HG03039 (cell line): Measurements from ENCODE around the gene ZNF691.
A peak's percentile ranks its signal among the peaks of the same experiment; 100 is the strongest.
"Not testable (repeated sequence)": the region's sequence is repeated elsewhere in the genome, so short reads cannot be mapped to it uniquely, and the experiment has no call there.

Experiments
- ATAC-seq: cut with Tn5 transposase; IDR thresholded peaks from one replicate; pipeline ENCODE4 v1.9.1; 2021; ENCODE audit warnings: mild to moderate bottlenecking, moderate library complexity; ENCODE audit not compliant: unreplicated experiment

The ZNF691 gene

GRCh38 chr1:42846257-42847110, at the start of gene ZNF691:
TSS of gene ZNF691 (plus strand) at chr1:42846613. CDS start at chr1:42849659, 3,046 bp downstream.
- ATAC-seq = peak; percentile 85

- ATAC-seq = no peak
Observed at GRCh38 chr1:42797414-42797813, 49.0 kb upstream of the ZNF691 start.

- ATAC-seq = no peak
Observed at GRCh38 chr1:42797979-42798378, 48.4 kb upstream of the ZNF691 start.

GRCh38 chr1:42801832-42802473, 44.5 kb upstream of the ZNF691 start:
- no peak for ATAC-seq

GRCh38 chr1:42806171-42806570, 40.2 kb upstream of the ZNF691 start:
- ATAC-seq = no peak

GRCh38 chr1:42806593-42806992, 39.8 kb upstream of the ZNF691 start:
- ATAC-seq = no peak

GRCh38 chr1:42807056-42807668, 39.3 kb upstream of the ZNF691 start:
- no peak for ATAC-seq

- not testable (repeated sequence) for ATAC-seq
Observed at GRCh38 chr1:42814815-42815214, 31.6 kb upstream of the ZNF691 start.

- no peak for ATAC-seq
Observed at GRCh38 chr1:42815941-42816584, 30.4 kb upstream of the ZNF691 start.

- ATAC-seq = peak; percentile 85
Observed at GRCh38 chr1:42816585-42817439, 29.6 kb upstream of the ZNF691 start, which contains the start of the genes ERMAP and SVBP. TSS of gene ERMAP (plus strand) at chr1:42817122. CDS start at chr1:42830449, 13,327 bp downstream. TSS of gene SVBP (minus strand) at chr1:42817397. CDS start at chr1:42816544, 853 bp downstream.

- no peak for ATAC-seq
Observed at GRCh38 chr1:42817440-42817767, 29.0 kb upstream of the ZNF691 start.

- ATAC-seq = no peak
Observed at GRCh38 chr1:42817976-42818375, 28.4 kb upstream of the ZNF691 start.

GRCh38 chr1:42820813-42821212, 25.6 kb upstream of the ZNF691 start:
- no peak for ATAC-seq

- no peak for ATAC-seq
Observed at GRCh38 chr1:42821690-42822089, 24.7 kb upstream of the ZNF691 start.

GRCh38 chr1:42822800-42823392, 23.5 kb upstream of the ZNF691 start:
- ATAC-seq = no peak

GRCh38 chr1:42824481-42825035, 21.9 kb upstream of the ZNF691 start:
- no peak for ATAC-seq

GRCh38 chr1:42825036-42825851, 21.2 kb upstream of the ZNF691 start:
- no peak for ATAC-seq

- no peak for ATAC-seq
Observed at GRCh38 chr1:42830631-42831030, 15.8 kb upstream of the ZNF691 start.

GRCh38 chr1:42831273-42831672, 15.1 kb upstream of the ZNF691 start:
- ATAC-seq = no peak
